Measurements from ENCODE around the gene MRPL55. TPM values are rescaled to one million over a fixed set of nuclear protein-coding genes. Genes with fewer than 3 reads are reported as not detected.

MRPL55 gene
- polyA plus RNA-seq, 3 donors: 99.8 to 277 (median 104) TPM

DNA sequence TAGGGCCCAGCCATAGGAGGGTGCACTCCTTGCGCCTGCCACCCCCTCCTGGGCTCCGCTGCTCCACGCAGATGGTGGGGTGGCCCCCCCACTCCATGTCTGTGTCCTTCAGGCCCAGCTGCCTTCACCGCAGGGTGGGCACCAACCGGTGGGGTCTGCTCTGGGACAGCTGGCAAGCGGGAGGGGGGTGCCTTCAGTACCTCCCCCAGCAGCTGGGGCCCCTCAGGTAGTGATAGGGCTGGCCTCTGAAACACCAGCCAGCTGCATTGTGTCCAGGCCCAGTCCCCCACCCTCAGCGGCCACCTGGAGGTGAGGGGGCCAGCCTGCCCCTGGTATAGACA, 41.0 kb upstream of the MRPL55 start:
- Histone ChIP-seq H3K9me3 (replicated peaks in 1 of 2; ENCODE audit: control insufficient read depth in 1 of 2, insufficient read depth in 1 of 2, low read length in 2 of 2) (no peaks in the 10 kb centered on the region), H3K4me2 (replicated peaks; ENCODE audit: extremely low read depth, low read length, poor library complexity, severe bottlenecking) (no peak overlapping the region), H3K79me2 (ENCODE audit: insufficient read depth, low read length) (peaks cover 14% of the 10 kb centered on the region), H4K20me1 (ENCODE audit: insufficient read depth, low read length) (peaks cover 61% of the 10 kb centered on the region), H3K4me3 (replicated peaks in 1 of 3; ENCODE audit: low read depth in 2 of 3, low read length in 3 of 3) (no peak overlapping the region), H2AFZ (ENCODE audit: insufficient read depth, low read depth, low read length, poor library complexity, severe bottlenecking) (no peak overlapping the region), H3K27me3 (ENCODE audit: control insufficient read depth in 2 of 2, insufficient read depth in 2 of 2, low read length in 2 of 2) (no peaks in the 10 kb centered on the region), H3K36me3 (replicated peaks in 1 of 2; ENCODE audit: control insufficient read depth in 1 of 2, insufficient read depth in 2 of 2, low read length in 2 of 2) (peaks cover 32 to 40% of the 10 kb centered on the region in 2 donors), H3K27ac (ENCODE audit: low read depth in 1 of 2, low read length in 2 of 2) (no peak overlapping the region), H3K9ac (ENCODE audit: insufficient read depth, low read length, poor library complexity, severe bottlenecking) (no peak overlapping the region), H3K4me1 (ENCODE audit: control insufficient read depth in 1 of 2, insufficient read depth in 2 of 2, low read length in 2 of 2) (no peaks in the 10 kb centered on the region)
- peaks cover 13 to 37% of the 10 kb centered on the region in 2 donors for H3K36me3 Mint-ChIP-seq
- no peaks in the 10 kb centered on the region for H3K4me1 Mint-ChIP-seq
- no peak overlapping the region for H3K4me3 Mint-ChIP-seq
- H3K27me3 Mint-ChIP-seq (ENCODE audit: low read depth in 3 of 3): peaks cover 0 to 5% (median 0%) of the 10 kb centered on the region in 3 donors
- TF ChIP-seq CTCF (IDR thresholded peaks at IDR 0.05): no peak
- intact Hi-C loops (cut with micrococcal nuclease): no loop called here
- WGBS (ENCODE audit: insufficient coverage): 100% methylated on average over 4 of the region's 7 CpGs
- no peak for DNase-seq
- H3K9me3 Mint-ChIP-seq: no peaks in the 10 kb centered on the region
- no peak overlapping the region for H3K27ac Mint-ChIP-seq

GRCh38 chr1:228149406-228150119, 40.5 kb upstream of the MRPL55 start, which contains the start of gene GJC2:
TSS of gene GJC2 (plus strand) at chr1:228149930. CDS start at chr1:228157759, 7,829 bp downstream.
- H3K27ac Mint-ChIP-seq: peak within 1 kb of the TSS in 2 of 7 donors; percentile 18 to 60
- no peak within 1 kb of the TSS for H3K9ac ChIP-seq (ENCODE audit: insufficient read depth, low read length, poor library complexity, severe bottlenecking)
- H3K9me3 ChIP-seq (replicated peaks in 1 of 2; ENCODE audit: control insufficient read depth in 1 of 2, insufficient read depth in 1 of 2, low read length in 2 of 2): no peaks in the 10 kb centered on the region
- H3K9me3 Mint-ChIP-seq: no peaks in the 10 kb centered on the region
- TF ChIP-seq CTCF (IDR thresholded peaks at IDR 0.05): no peak
- no peaks in the 10 kb centered on the region for H3K27me3 ChIP-seq (ENCODE audit: control insufficient read depth in 2 of 2, insufficient read depth in 2 of 2, low read length in 2 of 2)
- DNase-seq: no peak
- peaks cover 13 to 37% of the 10 kb centered on the region in 2 donors for H3K36me3 Mint-ChIP-seq
- no peaks in the 10 kb centered on the region for H3K4me1 ChIP-seq (ENCODE audit: control insufficient read depth in 1 of 2, insufficient read depth in 2 of 2, low read length in 2 of 2)
- H4K20me1 ChIP-seq (ENCODE audit: insufficient read depth, low read length): peaks cover 66% of the 10 kb centered on the region
- H3K4me2 ChIP-seq (replicated peaks; ENCODE audit: extremely low read depth, low read length, poor library complexity, severe bottlenecking): no peak within 1 kb of the TSS
- peaks cover 20% of the 10 kb centered on the region for H3K79me2 ChIP-seq (ENCODE audit: insufficient read depth, low read length)
- 94% methylated on average over 10 of the region's 17 CpGs for WGBS (ENCODE audit: insufficient coverage)
- H3K27me3 Mint-ChIP-seq (ENCODE audit: low read depth in 3 of 3): peaks cover 0 to 5% (median 0%) of the 10 kb centered on the region in 3 donors
- no peaks in the 10 kb centered on the region for H3K4me1 Mint-ChIP-seq
- peaks cover 32 to 40% of the 10 kb centered on the region in 2 donors for H3K36me3 ChIP-seq (replicated peaks in 1 of 2; ENCODE audit: control insufficient read depth in 1 of 2, insufficient read depth in 2 of 2, low read length in 2 of 2)
- H3K27ac ChIP-seq (ENCODE audit: low read depth in 1 of 2, low read length in 2 of 2): no peak within 1 kb of the TSS
- intact Hi-C loops (cut with micrococcal nuclease): no loop called here
- H3K4me3 ChIP-seq (replicated peaks in 1 of 3; ENCODE audit: low read depth in 2 of 3, low read length in 3 of 3): no peak within 1 kb of the TSS
- H3K4me3 Mint-ChIP-seq: no peak within 1 kb of the TSS
- no peak within 1 kb of the TSS for H2AFZ ChIP-seq (ENCODE audit: insufficient read depth, low read depth, low read length, poor library complexity, severe bottlenecking)

Measured in CD14-positive monocyte (primary cell).